G401 (cell line): ENCODE results near the gene MAP3K5. TPM values are rescaled to one million over a fixed set of nuclear protein-coding genes. Genes with fewer than 3 reads are reported as not detected.
"Not testable (repeated sequence)": the region's sequence is repeated elsewhere in the genome, so short reads cannot be mapped to it uniquely, and the experiment has no call there.

ENCODE experiments used
- DNase-seq: peaks from one replicate; pipeline ENCODE4 v3.0.0-alpha.2; 2015; ENCODE audit warnings: low spot score
- in situ Hi-C: cut with HindIII; loops from 2 replicates; pipeline ENCODE4 v1.10.0; 2016; ENCODE audit warnings: low sequenced_read_pairs, mixed read lengths
- total RNA-seq: library from RNA; depleted of rRNA; stranded (reverse); fragments of >200 nt; shearing (Covaris generic); gene quantifications from 2 replicates; pipeline ENCODE4 v1.2.3, GENCODE V29; 2014

The MAP3K5 gene
- total RNA-seq, 1 experiment from 2014 or later: not detected

GRCh38 chr6:136607204-136607931 lies 184.9 kb downstream of the MAP3K5 start:
- no peak for DNase-seq
- in situ Hi-C loops: no loop called here

DNA sequence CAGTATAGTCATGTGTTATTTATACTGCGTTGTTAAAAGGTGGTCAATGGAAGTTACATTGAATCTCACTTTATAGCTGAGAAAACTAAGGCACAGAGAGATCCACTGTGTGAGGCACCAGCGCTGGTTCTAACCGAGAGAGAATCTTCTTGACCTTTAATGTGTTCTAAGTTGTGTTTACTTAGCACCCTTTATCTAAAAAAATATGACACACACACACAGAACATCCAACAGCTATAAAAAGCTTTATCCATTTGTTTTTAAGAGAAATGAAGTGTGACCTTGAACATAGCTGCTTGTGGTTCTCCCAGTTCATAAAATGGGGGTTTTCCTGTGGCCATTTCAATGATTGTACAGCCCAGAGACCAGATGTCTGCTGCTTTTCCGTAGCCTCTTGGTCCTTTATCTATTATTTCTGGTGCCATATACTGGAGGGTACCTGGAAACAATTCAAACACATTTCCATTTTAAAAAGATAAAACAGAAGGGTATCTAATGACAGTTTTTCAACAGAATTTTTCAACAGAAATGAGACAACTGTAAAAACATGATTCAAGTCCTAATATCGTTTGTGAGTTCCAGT lies 187.3 kb downstream of the MAP3K5 start:
- no peak for DNase-seq
- in situ Hi-C loops: no loop called here

DNA sequence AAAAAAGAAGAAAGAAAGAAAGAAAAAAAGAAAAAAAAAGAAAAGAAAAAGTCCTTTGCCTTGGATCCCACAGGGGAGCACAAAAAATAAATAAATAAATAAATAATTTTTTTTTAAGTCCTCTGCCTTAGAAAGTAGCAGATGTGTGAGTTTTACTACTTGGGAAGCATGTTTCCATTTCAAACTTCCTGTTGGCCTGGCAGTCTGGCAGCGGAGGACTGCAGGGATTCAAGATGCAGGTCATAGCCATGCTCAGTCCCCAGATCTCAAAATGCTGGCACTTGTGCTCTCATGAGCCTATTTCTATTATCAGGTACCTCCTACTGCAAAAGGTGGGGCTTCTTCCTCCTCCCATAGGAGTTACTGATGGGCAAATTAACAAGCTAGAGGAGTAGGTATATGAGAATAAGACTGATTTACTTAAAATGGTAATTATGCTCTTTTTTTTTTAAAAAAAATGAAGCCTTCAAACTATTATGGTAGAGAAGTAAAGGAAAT lies 187.9 kb downstream of the MAP3K5 start:
- DNase-seq: no peak
- in situ Hi-C loops: no loop called here

GRCh38 chr6:136600818-136601217 lies 191.5 kb downstream of the MAP3K5 start:
- DNase-seq: no peak
- in situ Hi-C loops: no loop called here

- DNase-seq: peak; percentile 55
- in situ Hi-C loops: no loop called here
These were observed 192.8 kb downstream of the MAP3K5 start for GRCh38 chr6:136599329-136600011.

DNA sequence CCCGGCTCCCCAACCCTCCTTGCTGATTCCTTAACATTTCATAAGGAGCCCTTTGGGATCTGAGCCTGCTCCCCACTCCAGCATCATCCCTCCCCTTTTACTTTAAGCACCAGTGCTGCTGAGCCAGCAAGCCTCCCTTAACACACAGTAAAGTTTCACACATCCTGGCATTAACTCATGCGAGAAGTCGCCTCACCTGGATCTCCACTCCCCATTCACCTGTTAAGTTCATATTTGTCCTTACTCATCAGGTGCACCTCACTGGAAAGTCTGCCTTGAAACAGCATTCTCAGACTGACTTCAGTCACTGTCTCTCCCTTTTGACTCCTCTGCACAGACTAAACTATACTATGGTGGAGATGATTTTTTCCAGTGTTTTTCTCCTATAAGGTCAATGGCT lies 194.2 kb downstream of the MAP3K5 start:
- in situ Hi-C loops: no loop called here

DNA sequence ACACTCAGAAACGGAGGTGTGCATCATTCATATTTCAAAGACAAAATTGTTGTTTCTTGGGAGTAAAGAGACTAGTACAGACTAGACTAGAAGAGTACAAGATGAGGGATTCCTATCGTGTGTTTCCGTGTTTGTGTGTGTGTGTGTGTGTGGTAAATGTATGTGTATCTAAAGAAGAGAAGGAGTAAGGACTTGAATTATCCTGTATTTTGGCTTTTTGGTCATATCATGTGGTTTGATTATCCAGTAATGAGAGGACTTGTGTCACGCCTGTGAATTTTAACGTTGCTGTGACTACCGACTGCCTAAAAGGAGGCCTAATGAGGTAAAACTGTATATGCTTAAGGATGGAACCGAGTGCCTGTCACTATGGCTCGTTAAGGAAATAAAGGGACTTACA lies 197.6 kb downstream of the MAP3K5 start:
- DNase-seq: no peak
- in situ Hi-C loops: no loop called here

More for the DNA sequence above, 194.2 kb downstream of the MAP3K5 start:
- DNase-seq: no peak

DNA sequence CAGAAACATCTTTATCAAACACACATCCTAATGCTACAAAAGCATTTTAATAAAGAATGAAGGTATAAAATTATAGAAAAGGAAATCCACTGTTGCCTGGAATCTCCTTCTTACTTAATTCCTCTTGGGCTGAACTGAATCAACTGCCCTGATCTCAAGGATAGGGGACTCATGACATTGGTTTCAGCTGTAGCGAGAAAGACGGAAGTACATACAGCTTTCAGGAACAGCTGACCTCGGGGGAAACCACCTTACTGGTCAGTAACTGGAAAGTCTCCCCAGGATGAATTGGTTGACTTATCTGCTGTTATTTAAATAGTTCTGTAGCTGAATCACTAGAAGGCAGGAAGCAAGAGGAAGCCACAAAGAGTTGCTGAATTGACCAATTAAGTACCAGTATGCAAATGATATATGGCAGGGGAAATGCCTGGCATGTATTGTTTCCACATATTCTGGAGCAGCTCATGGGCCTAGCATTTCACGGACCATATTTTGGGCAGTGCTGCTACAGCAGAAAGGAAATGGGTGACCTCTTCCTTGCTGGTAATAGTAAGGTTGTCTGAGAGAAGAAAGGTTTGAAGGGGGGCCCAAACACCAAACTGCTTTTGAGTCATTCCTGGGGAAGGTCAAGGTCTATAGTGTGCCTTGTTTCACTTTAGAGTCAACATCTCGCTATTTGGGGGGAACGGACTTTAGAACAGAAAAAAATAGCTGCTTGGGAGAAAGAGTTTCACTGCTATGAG lies 198.4 kb downstream of the MAP3K5 start:
- in situ Hi-C loops: no loop called here
- DNase-seq: no peak

DNA sequence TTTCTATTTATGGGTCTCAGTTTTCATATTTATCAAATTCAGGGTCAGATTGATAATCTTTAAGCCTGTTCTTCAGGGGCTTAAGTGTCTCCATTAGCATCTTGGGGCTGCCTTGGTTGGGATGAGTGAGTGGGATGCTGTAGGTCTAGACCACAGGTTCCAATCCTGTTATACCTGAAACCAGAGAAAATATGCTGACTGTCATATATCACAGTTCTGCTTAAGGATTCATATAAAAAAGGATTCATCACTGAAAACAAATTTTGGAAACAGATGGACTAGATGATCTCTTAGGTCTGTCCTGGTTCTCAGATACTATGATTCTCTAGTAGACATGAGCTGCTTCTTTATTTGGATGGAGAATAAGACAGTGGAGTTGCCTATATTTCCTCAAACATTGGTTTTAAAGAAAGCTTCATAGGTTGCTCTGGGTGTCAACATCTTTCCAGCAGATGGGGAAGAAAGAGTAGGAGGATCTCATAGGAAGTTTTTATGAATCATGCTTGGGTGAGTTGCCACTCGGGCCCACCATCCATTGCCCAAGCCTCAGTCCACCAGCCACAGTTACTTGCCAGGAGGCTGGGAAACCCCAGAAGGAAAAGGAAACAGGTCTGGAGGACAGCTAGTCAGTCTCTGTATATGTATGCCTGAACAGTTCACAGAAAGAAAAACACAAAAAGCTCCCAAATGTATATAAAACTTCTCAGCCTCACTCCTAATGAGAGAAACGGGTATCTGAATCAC lies 199.2 kb downstream of the MAP3K5 start:
- no peak for DNase-seq
- in situ Hi-C loops: no loop called here

- no peak for DNase-seq
- in situ Hi-C loops: no loop called here
These were observed 200.7 kb downstream of the MAP3K5 start for GRCh38 chr6:136591617-136592016.

DNA sequence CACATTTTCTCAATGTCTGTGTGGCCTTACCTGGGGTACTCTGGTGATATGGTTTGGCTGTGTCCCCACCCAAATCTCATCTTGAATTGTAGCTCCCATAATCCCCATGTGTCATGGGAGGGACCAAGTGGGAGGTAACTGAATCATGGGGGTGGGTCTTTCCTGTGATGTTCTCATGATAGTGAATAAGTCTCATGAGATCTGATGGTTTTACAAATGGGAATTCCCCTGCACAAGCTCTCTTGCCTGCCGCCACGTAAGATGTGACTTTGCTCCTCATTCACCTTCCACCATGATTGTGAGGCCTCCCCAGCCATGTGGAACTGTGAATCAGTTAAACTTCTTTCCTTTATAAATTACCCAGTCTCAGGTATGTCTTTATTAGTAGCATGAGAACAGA lies 201.4 kb downstream of the MAP3K5 start:
- in situ Hi-C loops, DNase-seq: not testable (repeated sequence)

DNA sequence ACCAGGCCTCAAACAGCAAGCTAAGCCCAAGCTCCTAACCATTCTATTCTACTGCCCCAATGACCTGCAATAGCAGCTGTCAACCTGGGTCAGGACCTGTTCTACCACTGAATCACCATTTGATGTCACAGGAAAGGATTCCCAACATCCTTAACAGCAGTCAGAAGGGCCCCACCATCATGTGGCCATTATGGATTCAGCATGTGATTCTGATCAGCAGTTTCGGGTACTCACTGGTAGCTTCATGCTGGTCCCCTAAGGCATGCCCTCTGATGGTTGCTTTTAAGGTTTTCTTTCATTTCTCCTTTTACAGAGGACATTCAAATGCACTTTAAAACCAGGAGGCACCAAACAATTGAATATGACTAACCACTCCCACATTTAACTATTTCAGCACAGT lies 204.8 kb downstream of the MAP3K5 start:
- in situ Hi-C loops: no loop called here
- no peak for DNase-seq

DNA sequence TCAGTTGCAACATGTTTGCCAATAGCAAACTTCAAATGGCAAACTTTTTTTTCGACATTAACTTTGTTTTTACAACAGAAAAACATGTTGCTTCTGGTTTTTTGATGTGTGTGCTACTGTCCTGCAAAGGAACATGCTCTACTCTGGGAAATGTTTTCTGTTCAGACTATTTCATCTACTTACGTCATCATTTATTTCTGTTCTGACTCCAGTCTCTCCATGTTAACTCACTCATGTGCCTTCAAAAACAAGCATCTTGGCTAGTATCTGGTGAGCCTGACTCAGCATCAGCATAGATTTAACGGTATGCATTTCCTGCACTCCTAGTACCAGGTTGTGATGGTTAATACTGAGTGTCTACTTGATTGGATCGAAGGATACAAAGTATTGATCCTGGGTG lies 206.0 kb downstream of the MAP3K5 start:
- DNase-seq: no peak
- in situ Hi-C loops: no loop called here

GRCh38 chr6:136585523-136585922 lies 206.8 kb downstream of the MAP3K5 start:
- in situ Hi-C loops, DNase-seq: not testable (repeated sequence)

DNA sequence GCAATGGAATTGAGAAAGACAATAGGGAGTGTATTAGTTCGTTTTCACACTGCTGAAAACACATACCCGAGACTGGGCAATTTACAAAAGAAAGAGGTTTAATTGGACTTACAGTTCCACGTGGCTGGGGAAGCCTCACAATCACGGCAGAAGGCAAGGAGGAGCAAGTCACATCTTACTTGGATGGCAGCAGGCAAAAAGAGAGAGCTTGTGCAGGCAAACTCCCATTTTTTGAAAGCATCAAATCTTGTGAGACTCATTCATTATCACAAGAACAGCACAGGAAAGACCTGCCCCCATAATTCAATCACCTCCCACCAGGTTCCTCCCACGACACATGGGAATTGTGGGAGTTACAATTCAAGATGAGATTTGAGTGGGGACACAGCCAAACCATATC lies 208.0 kb downstream of the MAP3K5 start:
- DNase-seq, in situ Hi-C loops: not testable (repeated sequence)

GRCh38 chr6:136582711-136583471 lies 209.4 kb downstream of the MAP3K5 start:
- in situ Hi-C loops: no loop called here
- peak; percentile 45 for DNase-seq

- in situ Hi-C loops: no loop called here
- no peak for DNase-seq
These were observed 212.5 kb downstream of the MAP3K5 start for GRCh38 chr6:136579800-136580199.

DNA sequence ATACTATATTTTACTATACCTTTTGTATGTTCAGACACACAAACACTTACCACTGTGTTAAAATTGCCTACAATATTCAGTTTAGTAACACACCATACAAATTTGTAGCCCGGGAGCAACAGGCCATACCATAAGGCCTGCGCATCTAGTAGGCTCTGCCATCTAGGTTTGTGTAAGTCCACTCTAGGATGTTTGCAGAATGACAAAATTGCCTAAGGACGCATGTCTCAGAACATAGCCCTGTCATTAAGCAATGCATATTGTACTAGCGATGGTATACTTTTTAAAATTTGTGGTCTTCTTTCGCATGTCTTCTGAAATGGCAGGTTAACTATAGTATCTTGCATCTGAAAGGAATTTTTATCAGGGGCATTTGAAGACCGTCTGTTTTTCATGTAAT lies 215.5 kb downstream of the MAP3K5 start:
- no peak for DNase-seq
- in situ Hi-C loops: no loop called here
